Central memory CD4-positive, alpha-beta T cell (primary cell): ENCODE data around the gene IGFL3.

Source experiments
- DNase-seq: peaks from one replicate; pipeline ENCODE4 v3.0.0; 2022

Gene IGFL3

GRCh38 chr19:46076031-46076880 is 48.2 kb downstream of the IGFL3 start:
- DNase-seq: no peak

- no peak for DNase-seq
These were observed 51.1 kb downstream of the IGFL3 start for GRCh38 chr19:46073268-46073922.
